Spleen (tissue), 7 donors: ENCODE results near the gene MALAT1.

Experiments
- POLR2A ChIP-seq, 3 donors: fragments of 450-650 bp; IDR thresholded peaks; one replicate each; pipeline ENCODE4 v1.5.1; 2017; ENCODE audit warnings: antibody characterized with exemption in 3 of 3, mild to moderate bottlenecking in 1 of 3
- POLR2AphosphoS5 ChIP-seq, 3 donors: sonication (generic); formaldehyde crosslinking; IDR thresholded peaks; one replicate each; pipeline ENCODE4 v1.5.1; 2017; ENCODE audit warnings: antibody characterized with exemption in 3 of 3
- TF ChIP-seq, protein P1 (sequence below), 11 experiments: fragments of 200-600 bp in 7 of 11; fragments of 450-650 bp in 4 of 11; sonication (generic) in 4 of 11; IDR thresholded peaks in 8 of 11; conservative IDR thresholded peaks in 3 of 11; 1 replicate in 7 of 11; 2 replicates in 4 of 11; pipeline versions ENCODE4 v1.4.0 to v1.8.0; 2016 to 2021; ENCODE audit warnings: antibody characterized with exemption in 11 of 11, inconsistent platforms in 4 of 11, mild to moderate bottlenecking in 1 of 11
- donor health status: DM: no; HTN: no; CAD: no; lungs with moderate emphysema.
- donor health status: DM: no; HTN: no; CAD: no.
- donor health status: DM: no; HTN: no; CAD: no.

DNA sequence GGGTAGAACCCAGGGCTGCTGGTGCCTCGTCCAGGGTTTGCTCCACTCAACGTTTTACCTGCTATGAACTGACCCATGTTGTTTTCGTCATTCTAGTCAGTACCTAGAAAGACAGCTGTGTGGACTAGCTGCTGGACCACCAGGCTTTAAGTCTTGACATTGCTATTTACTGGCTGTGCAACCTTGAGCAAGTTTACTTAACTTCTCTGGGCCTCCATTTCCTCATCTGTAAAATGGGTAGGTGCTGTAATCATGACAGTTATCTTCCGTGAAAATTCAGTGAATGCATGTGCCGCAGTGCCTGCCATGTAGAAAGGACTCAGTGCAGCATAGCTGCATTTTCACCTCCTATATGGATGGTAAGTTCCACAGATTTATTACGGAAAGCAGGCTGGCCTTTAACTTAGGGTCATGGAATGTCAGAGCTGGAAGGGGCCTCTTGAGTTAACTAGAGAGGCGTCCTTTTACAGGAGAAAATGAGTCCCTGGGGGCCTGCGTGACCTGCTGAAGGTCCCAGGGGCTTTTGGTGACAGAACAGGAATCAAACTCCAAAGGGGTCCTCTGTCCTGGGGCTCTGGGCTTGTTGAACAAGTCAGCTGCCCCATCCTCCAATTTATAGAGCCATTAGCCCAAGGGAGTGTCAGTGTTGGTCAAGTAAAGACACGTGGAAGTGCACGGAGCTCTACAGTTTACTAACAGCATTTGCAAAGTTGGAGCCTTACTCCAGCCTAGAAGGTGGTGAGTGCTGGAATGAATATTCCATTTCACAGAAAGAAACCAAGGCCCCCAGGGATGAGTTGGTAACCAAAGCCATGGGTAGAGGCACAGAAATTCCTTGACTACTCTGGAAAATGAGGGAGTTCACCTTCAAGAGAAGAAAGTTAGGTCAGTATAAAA lies 12.0 kb upstream of the MALAT1 start:
- TF ChIP-seq, protein P1, sequence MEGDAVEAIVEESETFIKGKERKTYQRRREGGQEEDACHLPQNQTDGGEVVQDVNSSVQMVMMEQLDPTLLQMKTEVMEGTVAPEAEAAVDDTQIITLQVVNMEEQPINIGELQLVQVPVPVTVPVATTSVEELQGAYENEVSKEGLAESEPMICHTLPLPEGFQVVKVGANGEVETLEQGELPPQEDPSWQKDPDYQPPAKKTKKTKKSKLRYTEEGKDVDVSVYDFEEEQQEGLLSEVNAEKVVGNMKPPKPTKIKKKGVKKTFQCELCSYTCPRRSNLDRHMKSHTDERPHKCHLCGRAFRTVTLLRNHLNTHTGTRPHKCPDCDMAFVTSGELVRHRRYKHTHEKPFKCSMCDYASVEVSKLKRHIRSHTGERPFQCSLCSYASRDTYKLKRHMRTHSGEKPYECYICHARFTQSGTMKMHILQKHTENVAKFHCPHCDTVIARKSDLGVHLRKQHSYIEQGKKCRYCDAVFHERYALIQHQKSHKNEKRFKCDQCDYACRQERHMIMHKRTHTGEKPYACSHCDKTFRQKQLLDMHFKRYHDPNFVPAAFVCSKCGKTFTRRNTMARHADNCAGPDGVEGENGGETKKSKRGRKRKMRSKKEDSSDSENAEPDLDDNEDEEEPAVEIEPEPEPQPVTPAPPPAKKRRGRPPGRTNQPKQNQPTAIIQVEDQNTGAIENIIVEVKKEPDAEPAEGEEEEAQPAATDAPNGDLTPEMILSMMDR (IDR thresholded peaks at IDR 0.05 in 8 of 11, conservative IDR thresholded peaks at IDR 0.05 in 3 of 11) = no peak
- TF ChIP-seq POLR2A (IDR thresholded peaks at IDR 0.05) (no peak), POLR2AphosphoS5 (IDR thresholded peaks at IDR 0.05) (no peak)
